Fibroblast of the conjunctiva (primary cell): ENCODE measurements around the gene PRRT2.

Source experiments
- DNase-seq: peaks from one replicate; pipeline ENCODE4 v3.0.0-alpha.2; 2010; ENCODE audit warnings: low read depth

Gene PRRT2

DNA sequence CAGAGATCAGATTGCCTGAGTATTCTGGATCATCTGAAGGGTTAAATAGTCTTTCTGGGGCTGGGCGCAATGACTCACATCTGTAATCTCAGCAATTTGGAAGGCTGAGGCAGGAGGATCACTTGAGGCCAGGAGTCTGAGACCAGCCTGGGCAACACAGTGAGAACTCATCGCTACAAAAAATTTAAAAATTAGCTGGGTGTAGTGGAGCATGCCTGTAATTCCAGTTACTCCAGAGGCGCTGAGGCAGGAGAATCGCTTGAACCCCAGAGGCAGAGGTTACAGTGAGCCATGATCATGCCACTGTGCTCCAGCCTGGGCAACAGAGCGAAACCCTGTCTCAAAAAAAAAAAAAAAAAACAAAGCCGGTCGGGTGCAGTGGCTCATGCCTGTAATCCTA is 23.9 kb downstream of the PRRT2 start:
- DNase-seq, result no peak

DNA sequence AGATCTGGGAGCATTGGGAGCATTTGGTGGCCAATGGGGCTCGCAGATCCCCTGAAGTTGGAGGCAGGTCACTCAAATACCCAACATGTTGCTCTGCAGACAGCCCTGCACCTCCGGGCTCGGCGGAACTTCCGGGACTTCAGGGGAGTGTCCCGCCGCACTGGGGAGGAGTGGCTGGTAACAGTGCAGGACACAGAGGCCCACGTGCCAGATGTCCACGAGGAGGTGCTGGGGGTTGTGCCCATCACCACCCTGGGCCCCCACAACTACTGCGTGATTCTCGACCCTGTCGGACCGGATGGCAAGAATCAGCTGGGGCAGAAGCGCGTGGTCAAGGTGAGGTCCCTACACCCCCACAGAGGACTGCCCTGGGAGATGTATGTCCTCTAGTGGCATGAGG is 24.6 kb downstream of the PRRT2 start:
- DNase-seq, result no peak

DNA sequence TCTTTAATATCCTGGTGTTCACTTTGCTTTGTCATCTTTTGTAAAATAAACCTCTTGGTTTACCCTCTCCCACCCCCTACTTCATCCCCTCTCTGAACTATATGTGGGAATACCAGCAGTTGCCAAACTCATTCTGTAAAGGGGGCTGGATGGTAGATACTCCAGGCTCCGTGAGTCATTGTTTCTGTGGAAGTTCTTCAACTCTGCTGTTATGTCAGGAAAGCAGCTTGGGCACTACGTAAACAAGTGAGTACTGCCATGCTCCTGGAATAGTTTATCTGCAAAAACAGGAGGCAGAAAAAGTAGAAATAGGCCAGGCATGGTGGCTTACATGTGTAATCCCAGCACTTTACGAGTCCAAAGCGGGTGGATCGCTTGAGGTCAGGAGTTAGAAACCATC is 25.8 kb downstream of the PRRT2 start:
- no peak for DNase-seq

DNA sequence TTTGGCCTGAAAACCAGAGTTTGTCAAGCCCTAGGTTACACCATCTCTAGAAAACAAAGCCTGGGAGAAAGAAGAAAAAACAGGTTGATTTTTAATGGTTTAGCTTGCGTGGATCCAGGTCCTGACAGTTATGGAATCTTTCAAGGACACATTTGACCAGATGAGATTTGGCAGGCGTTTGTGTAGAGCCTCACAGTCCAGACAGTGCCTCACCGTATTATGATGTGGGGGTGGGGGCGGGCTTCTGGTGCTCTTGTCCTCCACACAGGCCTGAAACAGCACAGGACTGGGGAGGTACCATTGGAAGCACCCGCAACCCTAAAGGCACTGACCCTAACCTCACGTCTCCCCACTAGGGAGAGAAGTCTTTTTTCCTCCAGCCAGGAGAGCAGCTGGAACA is 27.8 kb downstream of the PRRT2 start:
- DNase-seq, result no peak

DNA sequence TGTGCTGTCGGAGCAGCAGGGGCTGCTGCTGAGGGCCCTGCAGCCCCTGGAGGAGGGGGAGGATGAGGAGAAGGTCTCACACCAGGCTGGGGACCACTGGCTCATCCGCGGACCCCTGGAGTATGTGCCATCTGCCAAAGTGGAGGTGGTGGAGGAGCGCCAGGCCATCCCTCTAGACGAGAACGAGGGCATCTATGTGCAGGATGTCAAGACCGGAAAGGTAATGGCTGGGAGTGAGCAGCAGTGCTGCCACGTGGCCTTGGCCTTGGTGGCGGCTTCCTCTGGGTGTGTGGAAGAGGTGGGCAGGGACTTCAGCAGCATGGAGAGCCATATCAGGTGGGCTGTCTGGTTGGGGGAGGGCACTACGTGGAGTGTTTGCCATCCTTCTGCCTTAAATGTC is 28.2 kb downstream of the PRRT2 start:
- no peak for DNase-seq

DNA sequence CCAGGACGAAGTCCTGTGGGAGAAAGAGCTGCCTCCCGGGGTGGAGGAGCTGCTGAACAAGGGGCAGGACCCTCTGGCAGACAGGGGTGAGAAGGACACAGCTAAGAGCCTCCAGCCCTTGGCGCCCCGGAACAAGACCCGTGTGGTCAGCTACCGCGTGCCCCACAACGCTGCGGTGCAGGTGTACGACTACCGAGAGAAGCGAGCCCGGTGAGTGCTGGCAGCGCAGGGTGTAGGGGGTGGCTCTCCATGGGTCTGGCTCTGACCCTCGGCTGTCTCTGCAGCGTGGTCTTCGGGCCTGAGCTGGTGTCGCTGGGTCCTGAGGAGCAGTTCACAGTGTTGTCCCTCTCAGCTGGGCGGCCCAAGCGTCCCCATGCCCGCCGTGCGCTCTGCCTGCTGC is 29.6 kb downstream of the PRRT2 start:
- DNase-seq, result no peak

DNA sequence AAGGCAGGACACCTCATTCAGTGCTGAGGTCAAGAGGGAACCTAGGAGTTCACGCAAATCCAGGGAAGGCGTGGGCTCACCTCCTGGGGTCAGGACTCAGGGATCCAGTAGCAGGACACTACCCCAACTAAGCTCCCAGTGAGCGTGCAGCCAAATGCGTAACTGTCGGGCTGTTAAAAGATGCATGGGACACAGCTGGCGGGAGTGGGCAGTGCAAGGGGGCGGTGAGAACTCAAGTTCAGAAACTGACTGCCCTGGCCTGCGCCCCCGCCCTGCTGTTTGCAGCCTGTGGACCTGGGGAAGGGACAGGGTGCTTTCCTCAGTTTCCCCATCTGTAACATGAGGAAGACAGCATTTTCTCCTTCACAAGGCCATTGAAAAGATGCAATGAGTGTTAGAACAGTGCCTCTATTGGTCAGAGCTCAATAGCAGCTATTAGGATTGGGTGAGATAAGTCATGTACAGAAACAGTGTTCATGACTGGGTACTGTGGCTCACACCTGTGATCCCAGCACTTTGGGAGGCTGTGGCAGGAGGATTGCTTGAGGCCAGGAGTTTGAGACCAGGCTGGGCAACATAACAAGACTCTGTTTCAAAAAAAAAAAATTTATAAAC is 30.8 kb downstream of the PRRT2 start:
- DNase-seq, result no peak

DNA sequence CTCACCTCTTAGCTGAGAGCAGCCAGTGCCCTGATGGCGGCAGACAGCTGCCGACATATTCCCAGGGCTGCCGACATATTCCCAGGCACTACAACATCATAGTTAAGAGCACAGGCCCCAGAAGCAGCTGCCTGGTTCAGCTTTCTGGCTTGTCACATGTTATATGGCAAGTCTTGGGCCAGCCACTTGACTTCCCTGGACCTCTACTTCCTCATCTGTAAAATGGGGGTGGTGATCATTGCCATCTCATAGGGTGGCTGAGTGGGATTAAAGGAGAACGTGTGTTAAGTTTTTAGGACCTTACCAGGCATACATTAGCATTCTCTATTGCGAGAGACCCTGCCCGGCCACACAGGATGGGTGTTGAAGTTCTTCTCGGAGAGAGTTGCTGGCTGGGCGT is 31.9 kb downstream of the PRRT2 start:
- DNase-seq, result no peak

DNA sequence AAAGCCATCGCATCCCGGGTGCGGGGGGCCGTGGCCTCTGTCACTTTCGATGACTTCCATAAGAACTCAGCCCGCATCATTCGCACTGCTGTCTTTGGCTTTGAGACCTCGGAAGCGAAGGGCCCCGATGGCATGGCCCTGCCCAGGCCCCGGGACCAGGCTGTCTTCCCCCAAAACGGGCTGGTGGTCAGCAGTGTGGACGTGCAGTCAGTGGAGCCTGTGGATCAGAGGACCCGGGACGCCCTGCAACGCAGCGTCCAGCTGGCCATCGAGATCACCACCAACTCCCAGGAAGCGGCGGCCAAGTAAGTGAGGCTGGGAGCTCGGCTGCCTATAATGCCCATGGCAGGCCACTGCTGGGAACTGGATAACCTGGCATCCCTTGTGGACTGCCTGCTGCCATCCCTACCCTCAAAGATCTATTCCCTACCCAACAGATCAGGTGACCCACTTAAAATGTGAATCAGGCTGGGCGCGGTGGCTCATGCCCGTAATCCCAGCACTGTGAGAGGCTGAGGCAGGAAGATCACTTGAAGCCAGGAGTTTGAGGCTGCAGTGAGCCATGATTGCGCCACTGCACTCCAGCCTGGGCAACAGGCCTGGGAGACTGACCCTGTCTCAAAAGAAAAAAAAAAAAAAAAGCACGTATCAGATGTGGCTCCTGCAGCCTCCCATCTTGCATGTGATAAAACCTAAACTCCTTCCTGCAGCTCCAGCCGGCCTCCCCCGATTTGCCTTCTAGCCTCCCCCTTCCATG is 32.8 kb downstream of the PRRT2 start:
- DNase-seq, result no peak

DNA sequence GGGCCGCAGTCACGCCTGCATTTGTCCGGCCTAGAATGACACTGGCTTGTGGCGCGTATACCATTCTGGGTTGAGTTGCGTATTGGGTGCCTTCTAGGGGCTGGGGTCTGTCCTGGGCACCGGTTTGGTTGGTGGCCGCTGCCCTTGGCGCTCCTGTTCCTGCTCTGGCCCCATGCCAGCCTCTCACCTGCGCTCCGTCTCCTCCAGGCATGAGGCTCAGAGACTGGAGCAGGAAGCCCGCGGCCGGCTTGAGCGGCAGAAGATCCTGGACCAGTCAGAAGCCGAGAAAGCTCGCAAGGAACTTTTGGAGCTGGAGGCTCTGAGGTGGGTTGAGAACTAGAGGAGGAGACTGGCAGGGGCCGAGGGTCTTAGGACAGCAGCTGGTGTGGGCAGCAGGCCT is 33.7 kb downstream of the PRRT2 start:
- no peak for DNase-seq

DNA sequence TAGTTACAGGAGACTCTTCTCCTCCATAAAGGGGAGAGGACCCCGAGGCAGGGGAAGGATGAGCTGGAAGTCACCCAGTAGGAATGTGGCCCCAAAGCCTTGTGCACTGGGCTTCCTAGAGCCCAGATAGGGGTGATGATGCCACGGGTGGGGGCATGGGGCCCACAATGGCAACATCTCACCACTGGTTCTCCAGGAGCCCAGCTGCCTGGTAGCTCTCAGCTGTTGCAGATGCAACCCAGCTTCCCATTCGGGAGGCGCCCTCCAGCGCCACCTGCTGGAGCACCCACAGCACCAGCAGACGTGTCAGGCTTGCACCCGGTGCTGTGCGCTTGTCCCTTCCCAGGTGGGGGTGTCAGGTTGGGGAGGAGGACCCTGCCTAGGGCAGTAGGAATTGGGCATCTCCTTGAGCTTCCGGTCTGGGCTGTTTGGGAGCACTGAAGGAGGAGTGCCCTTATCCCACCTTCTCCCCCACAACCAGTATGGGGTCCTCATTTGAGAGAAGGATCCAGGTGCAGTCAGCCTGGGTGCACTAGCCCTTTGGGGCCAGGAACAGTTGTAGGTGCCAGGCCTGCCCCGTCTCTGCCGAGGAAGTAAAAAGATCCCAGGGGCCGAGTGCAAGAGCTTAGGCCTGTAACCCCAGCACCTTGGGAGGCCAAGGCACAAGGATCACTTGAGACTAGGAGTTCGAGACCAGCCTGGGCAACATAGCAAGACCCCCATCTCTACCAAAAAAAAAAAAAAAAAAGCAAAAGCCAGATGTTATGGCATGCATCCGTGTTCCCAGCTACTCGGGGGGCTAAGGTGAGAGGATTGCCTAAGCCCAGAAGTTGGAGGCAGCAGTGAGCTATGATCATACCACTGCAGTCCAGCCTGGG is 36.7 kb downstream of the PRRT2 start:
- DNase-seq, result peak; percentile 49

DNA sequence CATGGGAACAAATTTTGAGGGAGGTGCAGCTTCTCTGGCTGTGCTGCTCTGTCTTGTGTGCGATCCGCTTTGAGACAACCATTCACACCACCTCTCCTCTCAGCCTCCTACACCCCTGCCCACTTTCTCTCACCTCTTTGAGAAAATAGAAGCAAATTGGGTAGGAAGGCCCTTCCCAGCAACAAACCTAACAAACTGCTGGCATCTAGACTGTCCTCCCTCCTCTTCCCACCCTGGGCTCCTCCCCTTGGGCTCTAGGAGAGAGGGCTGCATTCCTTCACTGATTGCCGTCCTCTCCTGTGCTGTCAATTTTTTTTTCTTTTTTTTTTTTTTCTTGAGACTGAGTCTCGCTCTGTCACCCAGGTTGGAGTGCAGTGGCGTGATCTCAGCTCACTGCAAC is 37.5 kb downstream of the PRRT2 start:
- no peak for DNase-seq

DNA sequence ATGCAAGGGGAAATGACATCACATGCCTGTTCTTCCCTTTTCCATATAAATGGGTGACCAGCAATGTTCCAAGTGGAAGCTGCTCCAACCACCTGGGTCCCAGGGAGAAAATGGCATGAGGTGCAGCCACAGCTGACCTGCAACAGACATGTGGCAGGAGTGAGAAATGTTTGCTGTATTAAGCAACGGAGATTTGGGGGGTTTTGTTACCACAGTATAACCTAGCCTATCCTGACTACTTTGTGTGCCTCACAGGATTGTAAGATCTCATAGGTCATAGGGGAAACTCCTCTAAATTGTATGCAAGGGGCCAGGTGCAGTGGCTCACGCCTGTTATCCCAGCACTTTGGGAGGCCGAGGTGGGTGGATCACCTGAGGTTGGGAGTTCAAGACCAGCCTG is 39.0 kb downstream of the PRRT2 start:
- no peak for DNase-seq

DNA sequence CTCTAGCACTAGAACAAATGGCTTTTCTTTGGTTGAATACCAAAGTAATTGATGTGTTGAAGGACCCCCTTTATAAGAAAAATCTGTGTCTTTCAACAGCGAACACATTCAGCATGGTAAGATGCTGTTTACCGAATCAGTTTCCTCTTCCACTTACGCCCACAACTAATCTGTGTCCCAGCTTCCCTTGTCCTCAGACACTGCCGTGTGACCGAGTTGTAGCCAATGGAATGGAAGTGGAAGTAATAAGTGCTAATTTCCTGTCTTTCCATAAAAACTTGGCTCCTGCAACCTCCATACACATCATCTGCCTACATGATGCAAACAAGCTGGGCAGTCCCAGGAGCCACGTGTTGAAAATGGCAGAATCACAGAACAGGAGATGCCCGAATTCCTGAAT is 40.7 kb downstream of the PRRT2 start:
- peak; percentile 48 for DNase-seq

DNA sequence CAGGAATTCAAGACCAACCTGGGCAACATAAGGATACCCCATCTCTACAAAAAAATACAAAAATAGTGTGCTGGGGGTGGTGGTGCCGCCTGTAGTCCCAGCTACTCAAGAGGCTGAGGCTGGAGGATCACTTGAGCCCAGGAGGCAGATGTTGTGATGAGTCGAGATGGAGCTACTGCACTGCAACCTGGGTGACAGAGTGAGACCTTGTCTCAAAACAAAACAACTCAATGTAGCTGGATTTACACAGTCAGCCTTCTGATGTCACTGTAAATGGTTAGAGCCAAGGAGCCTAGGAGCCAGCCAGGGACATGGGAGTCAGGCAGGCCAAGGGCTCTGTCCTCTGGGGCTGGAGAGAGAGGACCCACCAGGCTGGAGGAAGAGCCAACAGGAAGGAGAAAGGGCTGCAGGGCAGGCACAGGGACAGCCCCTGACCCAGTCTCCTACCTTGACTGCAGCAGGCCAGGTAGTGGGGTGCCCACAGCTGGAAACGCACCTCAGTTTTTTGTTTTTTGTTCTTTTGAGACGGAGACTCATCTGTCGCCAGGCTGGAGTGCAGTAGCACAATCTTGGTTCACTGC is 42.6 kb downstream of the PRRT2 start:
- DNase-seq, result no peak

DNA sequence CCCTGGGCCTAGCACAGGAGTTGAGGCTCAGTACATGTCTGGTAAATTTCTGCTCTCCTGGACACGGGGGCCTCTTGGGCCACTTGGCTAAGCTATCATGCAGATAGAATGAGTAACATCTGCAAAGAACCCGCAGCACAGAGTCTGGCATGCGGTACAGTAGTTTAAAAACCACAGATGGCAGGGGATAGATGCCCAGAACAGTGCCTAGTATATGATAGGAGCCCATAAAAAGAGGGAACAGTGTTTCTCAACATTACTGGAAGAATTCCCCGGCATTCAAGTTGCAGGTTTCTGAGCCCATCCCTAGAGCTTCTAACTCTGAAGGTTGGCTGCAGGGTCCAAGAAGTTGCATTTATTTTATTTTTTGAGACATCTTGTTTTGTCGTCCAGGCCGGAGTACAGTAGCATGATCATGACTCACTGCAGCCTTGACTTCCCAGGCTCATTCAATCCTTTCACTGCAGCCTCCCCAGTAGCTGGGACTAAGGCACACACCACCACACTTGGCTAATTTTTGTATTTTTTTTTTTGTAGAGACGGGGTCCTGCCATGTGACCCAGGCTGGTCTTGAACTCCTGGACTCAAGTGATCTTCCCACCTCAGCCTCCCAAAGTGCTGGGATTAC is 45.3 kb downstream of the PRRT2 start:
- peak; percentile 31 for DNase-seq

DNA sequence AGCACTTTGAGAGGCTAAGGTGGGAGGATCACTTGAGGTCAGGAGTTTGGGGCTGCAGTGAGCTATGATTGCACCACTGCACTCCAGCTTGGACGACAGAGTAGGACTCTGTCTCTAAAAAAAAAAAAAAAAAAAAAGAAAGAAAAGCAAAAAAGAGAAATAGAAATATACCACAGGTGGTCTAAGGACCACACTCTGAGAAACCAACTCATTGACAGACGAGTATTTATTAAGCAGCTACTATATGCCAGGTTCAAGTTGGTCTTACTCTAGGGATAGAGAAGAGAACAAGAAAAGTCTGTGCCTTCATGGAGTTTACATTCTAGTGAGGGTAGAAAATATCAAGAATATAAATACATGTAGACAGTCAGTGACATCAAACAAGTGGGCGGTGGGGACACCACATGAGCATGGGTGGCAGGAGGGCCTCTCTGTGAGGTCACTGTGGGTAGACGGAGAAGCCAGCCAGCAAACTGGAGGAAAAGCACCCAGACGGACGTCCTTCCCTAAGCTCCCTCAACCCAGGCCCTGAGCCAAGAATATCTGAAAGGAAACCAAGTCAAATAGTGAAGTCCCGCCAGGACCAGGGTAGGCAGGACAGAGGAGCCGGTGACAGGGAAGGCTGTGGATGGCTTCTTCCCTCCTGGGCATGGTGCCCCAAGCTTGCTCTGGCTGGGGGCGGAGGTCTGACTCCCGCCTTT is 46.3 kb downstream of the PRRT2 start:
- no peak for DNase-seq

DNA sequence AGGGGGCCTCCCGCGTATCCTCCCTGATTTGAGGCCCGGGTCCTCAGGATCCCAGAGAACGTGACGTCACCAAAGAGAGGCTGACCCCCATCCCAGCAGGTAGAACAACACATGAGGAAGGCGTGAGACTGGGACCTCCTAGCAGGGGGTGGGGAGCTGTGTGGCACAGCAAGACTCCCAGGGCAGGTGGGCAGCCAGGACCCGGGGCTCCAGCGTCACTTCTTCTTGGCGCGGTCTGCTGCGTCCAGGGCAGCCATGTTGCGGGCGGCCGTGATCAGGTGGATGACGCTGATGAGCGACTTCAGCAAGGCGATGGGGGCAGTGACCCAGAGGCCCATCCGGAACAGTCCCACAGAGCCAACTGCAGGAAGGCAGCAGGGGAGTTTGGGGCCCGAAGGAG is 47.0 kb downstream of the PRRT2 start:
- DNase-seq, result no peak

DNA sequence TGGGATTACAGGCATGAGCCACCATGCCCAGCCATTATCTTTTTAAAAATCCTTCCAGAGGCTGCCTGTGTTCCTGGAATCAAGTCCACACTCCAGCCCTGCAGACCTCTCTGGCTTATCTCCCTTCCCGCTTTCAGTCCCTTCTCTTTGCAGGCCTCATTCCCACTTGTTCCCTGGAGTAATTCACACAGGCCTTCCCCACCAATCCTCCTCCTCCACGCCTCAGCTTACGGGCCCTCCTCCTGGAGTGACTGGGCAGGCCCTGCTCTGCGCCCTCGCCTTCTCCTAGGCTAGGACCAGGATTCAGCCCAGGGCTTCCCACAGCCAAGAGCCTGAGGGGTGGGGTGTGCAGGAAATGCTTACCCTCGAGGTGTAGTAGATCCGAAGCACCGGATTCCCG is 48.2 kb downstream of the PRRT2 start:
- DNase-seq, result no peak

DNA sequence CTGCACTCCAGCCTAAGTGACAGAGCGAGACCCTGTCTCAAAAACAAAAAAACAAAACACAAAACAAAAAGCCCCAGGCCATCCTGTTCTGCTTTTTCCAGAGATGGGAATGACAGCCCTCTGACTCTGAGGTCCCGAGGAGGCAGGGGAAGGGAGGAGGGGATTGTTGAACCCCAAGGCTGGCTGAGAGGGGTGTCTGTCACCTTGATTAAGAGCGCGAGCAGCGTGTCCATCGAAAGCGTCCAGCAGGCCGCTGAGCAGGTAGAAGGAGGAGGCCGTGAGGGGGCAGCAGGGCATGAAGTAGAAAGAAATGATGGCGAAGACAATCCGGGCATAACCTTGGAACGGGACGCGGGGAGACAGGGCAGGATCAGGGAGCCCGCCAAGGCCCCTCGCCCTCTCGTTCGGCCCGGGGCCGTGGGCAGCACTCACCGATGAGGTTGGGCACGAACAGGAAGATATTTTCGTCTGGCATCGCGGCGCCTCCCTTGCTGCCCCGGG is 50.4 kb downstream of the PRRT2 start:
- no peak for DNase-seq

DNA sequence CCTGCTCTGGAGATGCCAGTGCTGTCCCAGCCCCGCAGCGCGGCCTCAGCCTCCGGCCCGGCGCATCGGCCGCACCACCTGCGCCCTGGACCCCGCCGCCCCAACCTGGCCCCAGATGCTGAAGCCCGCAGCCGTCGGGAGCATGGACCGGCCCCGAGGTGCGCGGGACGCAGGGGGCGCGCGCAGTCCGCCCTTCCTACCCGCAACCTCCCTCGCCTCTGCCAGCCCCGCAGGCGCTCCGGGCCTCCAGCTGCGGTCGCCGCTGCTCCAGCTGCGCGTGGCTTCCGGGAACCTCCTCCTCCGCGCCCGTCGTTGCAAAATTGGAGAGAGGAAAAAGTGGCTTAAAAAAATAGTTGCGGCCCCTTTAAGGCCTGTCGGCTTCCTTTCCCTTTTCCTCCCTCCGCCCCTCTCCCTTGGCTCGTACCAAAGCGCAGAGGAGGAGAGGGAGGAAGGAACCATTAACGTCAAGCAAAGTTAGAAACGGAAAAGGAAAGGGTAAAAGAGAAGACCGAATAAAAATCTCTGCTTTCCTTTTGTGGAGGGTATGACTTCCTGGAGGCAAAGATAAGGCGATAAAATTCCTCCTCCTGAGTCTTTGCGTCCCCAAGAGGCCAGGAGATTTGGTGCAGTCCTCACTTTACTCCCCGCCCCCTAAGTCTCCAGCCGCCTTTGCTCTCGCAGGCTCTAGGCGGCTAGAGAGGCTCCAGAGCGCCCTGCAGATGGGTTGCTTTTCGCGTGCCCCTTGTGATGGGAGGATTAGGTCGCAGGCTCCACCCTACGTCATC is 51.1 kb downstream of the PRRT2 start, which contains the start of gene CDIPT:
Gene CDIPT (minus strand): TSS at position 343 of the 785 bp plus-strand sequence. CDS start 369 bp downstream, outside the sequence.
- peak; percentile 94 for DNase-seq
